Liver (tissue), 9 donors: ENCODE data around the gene PHETA1. TPM values are rescaled to one million over a fixed set of nuclear protein-coding genes. Genes with fewer than 3 reads are reported as not detected.

Source experiments
- DNase-seq: peaks from one replicate; pipeline ENCODE4 v3.0.0-alpha.2; 2017; ENCODE audit warnings: low spot score
- H3K27ac ChIP-seq, 2 donors: one replicate each; pipeline ENCODE4 v1.7.0; 2013; ENCODE audit warnings: inconsistent platforms in 2 of 2, low read length in 2 of 2, control low read depth in 1 of 2, low read depth in 1 of 2, mild to moderate bottlenecking in 1 of 2
- H3K27me3 ChIP-seq, 4 donors: one replicate each; pipeline versions ENCODE4 v1.6.1 to v1.7.0; 2013; ENCODE audit warnings: low read length in 3 of 4, inconsistent platforms in 1 of 4, mild to moderate bottlenecking in 1 of 4, moderate library complexity in 1 of 4; ENCODE audit not compliant: control insufficient read depth in 4 of 4, insufficient read depth in 4 of 4
- H3K36me3 ChIP-seq, 4 donors: one replicate each; pipeline versions ENCODE4 v1.6.1 to v1.7.0; 2013; ENCODE audit warnings: low read length in 3 of 4, mild to moderate bottlenecking in 3 of 4, low read depth in 1 of 4, moderate library complexity in 1 of 4; ENCODE audit not compliant: control insufficient read depth in 4 of 4, insufficient read depth in 3 of 4
- H3K4me1 ChIP-seq, 4 donors: one replicate each; pipeline versions ENCODE4 v1.6.1 to v1.7.0; 2013; ENCODE audit warnings: low read length in 3 of 4, mild to moderate bottlenecking in 3 of 4, moderate library complexity in 1 of 4; ENCODE audit not compliant: control insufficient read depth in 4 of 4, insufficient read depth in 4 of 4
- H3K4me3 ChIP-seq, 3 donors: one replicate each; pipeline versions ENCODE4 v1.6.1 to v1.7.0; 2013; ENCODE audit warnings: low read length in 3 of 3, control low read depth in 1 of 3, low read depth in 1 of 3, mild to moderate bottlenecking in 1 of 3
- H3K9ac ChIP-seq, 2 donors: one replicate each; pipeline ENCODE4 v1.7.0; 2013; ENCODE audit warnings: low read length in 2 of 2, mild to moderate bottlenecking in 2 of 2, moderate library complexity in 2 of 2, control low read depth in 1 of 2, low read depth in 1 of 2
- H3K9me3 ChIP-seq, 4 donors: one replicate each; pipeline versions ENCODE4 v1.6.1 to v1.7.0; 2013; ENCODE audit warnings: low read length in 3 of 4; ENCODE audit not compliant: control insufficient read depth in 4 of 4
- EGR1 ChIP-seq, 2 donors: IDR thresholded peaks; 2 replicates each; pipeline ENCODE4 v1.6.1; 2016 to 2018; ENCODE audit warnings: antibody characterized with exemption in 2 of 2, low read depth in 2 of 2
- FOXA1 ChIP-seq: IDR thresholded peaks from 2 replicates; pipeline ENCODE4 v1.6.1; 2016; ENCODE audit warnings: antibody characterized with exemption
- FOXA2 ChIP-seq: IDR thresholded peaks from 2 replicates; pipeline ENCODE4 v1.6.1; 2016; ENCODE audit warnings: antibody characterized with exemption
- GABPA ChIP-seq, 2 donors: IDR thresholded peaks in 1 of 2; conservative IDR thresholded peaks in 1 of 2; 2 replicates each; pipeline ENCODE4 v1.6.1; 2016; ENCODE audit warnings: antibody characterized with exemption in 2 of 2, mild to moderate bottlenecking in 1 of 2, moderate library complexity in 1 of 2
- HNF4A ChIP-seq, 2 donors: conservative IDR thresholded peaks; 2 replicates each; pipeline ENCODE4 v1.6.1; 2016; ENCODE audit warnings: antibody characterized with exemption in 2 of 2, mild to moderate bottlenecking in 2 of 2
- HNF4G ChIP-seq: IDR thresholded peaks from 2 replicates; pipeline ENCODE4 v1.6.1; 2016; ENCODE audit warnings: antibody characterized with exemption
- JUND ChIP-seq, 2 donors: IDR thresholded peaks; 2 replicates each; pipeline ENCODE4 v1.6.1; 2016; ENCODE audit warnings: antibody characterized with exemption in 2 of 2
- NR2F2 ChIP-seq: IDR thresholded peaks from 2 replicates; pipeline ENCODE4 v1.6.1; 2016; ENCODE audit warnings: antibody characterized with exemption
- RAD21 ChIP-seq, 2 donors: IDR thresholded peaks; 2 replicates each; pipeline ENCODE4 v1.6.1; 2016; ENCODE audit warnings: antibody characterized with exemption in 2 of 2, mild to moderate bottlenecking in 2 of 2
- RXRA ChIP-seq, 2 donors: IDR thresholded peaks; 2 replicates each; pipeline ENCODE4 v1.6.1; 2017 to 2018; ENCODE audit warnings: antibody characterized with exemption in 2 of 2, mild to moderate bottlenecking in 1 of 2
- SP1 ChIP-seq: IDR thresholded peaks from 2 replicates; pipeline ENCODE4 v1.6.1; 2018; ENCODE audit warnings: antibody characterized with exemption, mild to moderate bottlenecking
- TAF1 ChIP-seq: conservative IDR thresholded peaks from 2 replicates; pipeline ENCODE4 v1.6.1; 2016; ENCODE audit warnings: antibody characterized with exemption, mild to moderate bottlenecking
- YY1 ChIP-seq: IDR thresholded peaks from 2 replicates; pipeline ENCODE4 v1.6.1; 2016; ENCODE audit warnings: antibody characterized with exemption, mild to moderate bottlenecking
- WGBS: extraction: QIAGEN DNeasy Blood & Tissue Kit; methylation state at CpG from one replicate; pipeline ENCODE4 v1.1.7; 2013; 5-methylcytosine and 5-hydroxymethylcytosine counted together
- polyA plus RNA-seq, 2 donors: library from polyadenylated mRNA; stranded (reverse) in 1 of 2; unstranded in 1 of 2; fragments of 200-250 nt in 1 of 2; fragments of >200 nt in 1 of 2; fragmentation: Nextera tagmentation in 1 of 2; extraction: Ambion mirVana in 1 of 2; gene quantifications; one replicate each; pipeline versions ENCODE4 v1.2.1 to v1.2.3, GENCODE V29; 2013 to 2015
- total RNA-seq, 2 donors: library from RNA; depleted of rRNA; stranded (reverse); fragments of >200 nt; gene quantifications; one replicate each; pipeline ENCODE4 v1.2.3, GENCODE V29; 2014
- TF ChIP-seq, protein P1 (sequence below): IDR thresholded peaks from 2 replicates; pipeline ENCODE4 v1.6.1; 2016; ENCODE audit warnings: antibody characterized with exemption
- TF ChIP-seq, protein P2 (sequence below): IDR thresholded peaks from 2 replicates; pipeline ENCODE4 v1.6.1; 2016; ENCODE audit warnings: antibody characterized with exemption
- TF ChIP-seq, protein P3 (sequence below): fragments of 150-350 bp; IDR thresholded peaks from 2 replicates; pipeline ENCODE4 v1.5.1; 2017; ENCODE audit warnings: improper control_type of control experiment, low read depth, low read length; ENCODE audit not compliant: missing input control
- TF ChIP-seq, protein P4 (sequence below): IDR thresholded peaks from 2 replicates; pipeline ENCODE4 v1.6.1; 2016; ENCODE audit warnings: antibody characterized with exemption
- TF ChIP-seq, protein P5 (sequence below): IDR thresholded peaks from 2 replicates; pipeline ENCODE4 v1.6.1; 2016; ENCODE audit warnings: antibody characterized with exemption, mild to moderate bottlenecking
- donor health status: healthy.
- donor health status: healthy.
- donor health status: healthy.
- donor health status: healthy.
- donor health status: healthy.

The PHETA1 gene
- total and polyA plus RNA-seq, 4 donors = 2.4 to 5.7 (median 3.9) TPM

DNA sequence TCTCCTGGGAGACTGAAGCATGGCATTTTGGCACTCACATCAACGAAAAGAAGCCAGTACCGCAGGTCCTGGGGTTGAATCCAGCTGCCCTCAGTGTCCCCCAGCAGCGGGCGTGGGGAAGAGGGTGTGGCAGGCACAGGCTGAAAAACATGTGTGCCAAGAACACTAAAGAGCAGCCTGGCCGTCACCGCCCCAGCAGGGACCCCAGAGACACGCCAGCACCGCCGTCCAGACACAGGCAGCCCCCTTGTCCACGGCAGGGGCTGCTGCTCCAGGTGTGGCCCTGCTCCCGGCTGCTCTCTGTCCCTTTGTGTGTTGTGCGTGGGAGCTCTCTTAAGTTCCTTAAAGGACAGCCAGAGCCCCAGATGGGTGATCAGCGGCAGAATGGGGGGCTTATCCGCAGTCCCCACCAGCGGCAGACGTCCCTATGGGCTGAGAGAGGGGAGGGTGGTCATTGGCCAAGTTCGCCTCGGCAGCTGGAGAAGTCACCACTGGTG, 556 bp downstream of the PHETA1 start:
- H3K4me3 ChIP-seq = peak overlapping the region; percentile 71 to 96 (median 86)
- peaks cover 13 to 43% (median 30%) of the 10 kb centered on the region in 4 donors for H3K4me1 ChIP-seq
- no peaks in the 10 kb centered on the region for H3K27me3 ChIP-seq
- H3K27ac ChIP-seq = peak overlapping the region; percentile 65 to 88
- H3K36me3 ChIP-seq = no peaks in the 10 kb centered on the region
- no peak for DNase-seq
- H3K9ac ChIP-seq = peak overlapping the region; percentile 56 to 77
- WGBS = 1% methylated on average over 18 of the region's 18 CpGs
- no peak for TF ChIP-seq HNF4G
- no peak for TF ChIP-seq EGR1 (IDR thresholded peaks at IDR 0.05; ENCODE audit: low read depth in 2 of 2)
- no peak for TF ChIP-seq JUND (IDR thresholded peaks at IDR 0.05)
- no peak for TF ChIP-seq GABPA (IDR thresholded peaks at IDR 0.05 in 1 of 2, conservative IDR thresholded peaks at IDR 0.05 in 1 of 2)
- TF ChIP-seq FOXA2 = no peak
- no peak for TF ChIP-seq FOXA1
- no peaks in the 10 kb centered on the region for H3K9me3 ChIP-seq

DNA sequence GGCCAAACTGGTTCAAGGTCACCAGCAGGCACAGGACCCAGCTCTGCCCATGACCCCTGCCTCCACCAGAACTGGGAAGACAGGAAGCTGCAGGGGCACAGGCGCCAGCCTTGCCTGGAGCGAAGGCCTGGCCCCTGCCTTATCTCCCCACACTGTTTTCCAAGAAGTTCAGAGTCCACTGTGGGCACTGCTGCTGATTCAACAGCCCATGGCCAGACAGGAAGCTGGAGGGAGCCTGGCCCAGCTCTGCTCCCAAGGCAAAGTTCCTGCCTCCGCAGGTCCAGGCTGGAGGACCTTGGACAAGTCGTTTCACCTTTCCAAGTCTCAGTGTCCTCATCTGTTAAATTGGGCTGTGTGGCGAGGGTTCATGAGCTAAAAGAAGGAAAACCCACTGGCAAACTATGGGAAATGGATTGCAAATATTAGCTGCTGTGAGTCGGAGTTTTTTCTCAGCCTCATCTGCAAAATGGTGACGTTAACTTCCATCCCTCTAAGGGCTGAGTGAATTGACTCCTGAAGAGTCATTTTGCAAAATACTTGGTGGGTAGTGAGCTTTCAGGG, 1.2 kb downstream of the PHETA1 start:
- Histone ChIP-seq H3K27me3 (no peaks in the 10 kb centered on the region), H3K9me3 (no peaks in the 10 kb centered on the region), H3K27ac (peak overlapping the region; percentile 65 to 88), H3K36me3 (no peaks in the 10 kb centered on the region), H3K4me3 (peak overlapping the region; percentile 71 to 96 (median 86)), H3K4me1 (peaks cover 14 to 46% (median 33%) of the 10 kb centered on the region in 4 donors), H3K9ac (peak overlapping the region in 1 of 2 donors; percentile 77)
- TF ChIP-seq FOXA1 = no peak
- TF ChIP-seq EGR1 (IDR thresholded peaks at IDR 0.05; ENCODE audit: low read depth in 2 of 2) = no peak
- TF ChIP-seq HNF4A (conservative IDR thresholded peaks at IDR 0.05) = peak; percentile 85 to 88
- TF ChIP-seq, protein P1, sequence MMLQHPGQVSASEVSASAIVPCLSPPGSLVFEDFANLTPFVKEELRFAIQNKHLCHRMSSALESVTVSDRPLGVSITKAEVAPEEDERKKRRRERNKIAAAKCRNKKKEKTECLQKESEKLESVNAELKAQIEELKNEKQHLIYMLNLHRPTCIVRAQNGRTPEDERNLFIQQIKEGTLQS = no peak
- TF ChIP-seq JUND (IDR thresholded peaks at IDR 0.05) = no peak
- TF ChIP-seq NR2F2 = peak; percentile 70
- TF ChIP-seq FOXA2 = no peak
- peak; percentile 77 for TF ChIP-seq SP1
- TF ChIP-seq, protein P2, sequence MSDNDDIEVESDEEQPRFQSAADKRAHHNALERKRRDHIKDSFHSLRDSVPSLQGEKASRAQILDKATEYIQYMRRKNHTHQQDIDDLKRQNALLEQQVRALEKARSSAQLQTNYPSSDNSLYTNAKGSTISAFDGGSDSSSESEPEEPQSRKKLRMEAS = peak; percentile 15
- TF ChIP-seq, protein P3, sequence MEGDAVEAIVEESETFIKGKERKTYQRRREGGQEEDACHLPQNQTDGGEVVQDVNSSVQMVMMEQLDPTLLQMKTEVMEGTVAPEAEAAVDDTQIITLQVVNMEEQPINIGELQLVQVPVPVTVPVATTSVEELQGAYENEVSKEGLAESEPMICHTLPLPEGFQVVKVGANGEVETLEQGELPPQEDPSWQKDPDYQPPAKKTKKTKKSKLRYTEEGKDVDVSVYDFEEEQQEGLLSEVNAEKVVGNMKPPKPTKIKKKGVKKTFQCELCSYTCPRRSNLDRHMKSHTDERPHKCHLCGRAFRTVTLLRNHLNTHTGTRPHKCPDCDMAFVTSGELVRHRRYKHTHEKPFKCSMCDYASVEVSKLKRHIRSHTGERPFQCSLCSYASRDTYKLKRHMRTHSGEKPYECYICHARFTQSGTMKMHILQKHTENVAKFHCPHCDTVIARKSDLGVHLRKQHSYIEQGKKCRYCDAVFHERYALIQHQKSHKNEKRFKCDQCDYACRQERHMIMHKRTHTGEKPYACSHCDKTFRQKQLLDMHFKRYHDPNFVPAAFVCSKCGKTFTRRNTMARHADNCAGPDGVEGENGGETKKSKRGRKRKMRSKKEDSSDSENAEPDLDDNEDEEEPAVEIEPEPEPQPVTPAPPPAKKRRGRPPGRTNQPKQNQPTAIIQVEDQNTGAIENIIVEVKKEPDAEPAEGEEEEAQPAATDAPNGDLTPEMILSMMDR = no peak
- peak; percentile 30 for TF ChIP-seq HNF4G
- TF ChIP-seq TAF1 = no peak
- TF ChIP-seq GABPA (IDR thresholded peaks at IDR 0.05 in 1 of 2, conservative IDR thresholded peaks at IDR 0.05 in 1 of 2) = peak in 1 of 2 donors; percentile 53
- TF ChIP-seq, protein P4, sequence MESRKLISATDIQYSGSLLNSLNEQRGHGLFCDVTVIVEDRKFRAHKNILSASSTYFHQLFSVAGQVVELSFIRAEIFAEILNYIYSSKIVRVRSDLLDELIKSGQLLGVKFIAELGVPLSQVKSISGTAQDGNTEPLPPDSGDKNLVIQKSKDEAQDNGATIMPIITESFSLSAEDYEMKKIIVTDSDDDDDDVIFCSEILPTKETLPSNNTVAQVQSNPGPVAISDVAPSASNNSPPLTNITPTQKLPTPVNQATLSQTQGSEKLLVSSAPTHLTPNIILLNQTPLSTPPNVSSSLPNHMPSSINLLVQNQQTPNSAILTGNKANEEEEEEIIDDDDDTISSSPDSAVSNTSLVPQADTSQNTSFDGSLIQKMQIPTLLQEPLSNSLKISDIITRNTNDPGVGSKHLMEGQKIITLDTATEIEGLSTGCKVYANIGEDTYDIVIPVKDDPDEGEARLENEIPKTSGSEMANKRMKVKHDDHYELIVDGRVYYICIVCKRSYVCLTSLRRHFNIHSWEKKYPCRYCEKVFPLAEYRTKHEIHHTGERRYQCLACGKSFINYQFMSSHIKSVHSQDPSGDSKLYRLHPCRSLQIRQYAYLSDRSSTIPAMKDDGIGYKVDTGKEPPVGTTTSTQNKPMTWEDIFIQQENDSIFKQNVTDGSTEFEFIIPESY = no peak
- TF ChIP-seq YY1 = peak; percentile 35
- TF ChIP-seq, protein P5, sequence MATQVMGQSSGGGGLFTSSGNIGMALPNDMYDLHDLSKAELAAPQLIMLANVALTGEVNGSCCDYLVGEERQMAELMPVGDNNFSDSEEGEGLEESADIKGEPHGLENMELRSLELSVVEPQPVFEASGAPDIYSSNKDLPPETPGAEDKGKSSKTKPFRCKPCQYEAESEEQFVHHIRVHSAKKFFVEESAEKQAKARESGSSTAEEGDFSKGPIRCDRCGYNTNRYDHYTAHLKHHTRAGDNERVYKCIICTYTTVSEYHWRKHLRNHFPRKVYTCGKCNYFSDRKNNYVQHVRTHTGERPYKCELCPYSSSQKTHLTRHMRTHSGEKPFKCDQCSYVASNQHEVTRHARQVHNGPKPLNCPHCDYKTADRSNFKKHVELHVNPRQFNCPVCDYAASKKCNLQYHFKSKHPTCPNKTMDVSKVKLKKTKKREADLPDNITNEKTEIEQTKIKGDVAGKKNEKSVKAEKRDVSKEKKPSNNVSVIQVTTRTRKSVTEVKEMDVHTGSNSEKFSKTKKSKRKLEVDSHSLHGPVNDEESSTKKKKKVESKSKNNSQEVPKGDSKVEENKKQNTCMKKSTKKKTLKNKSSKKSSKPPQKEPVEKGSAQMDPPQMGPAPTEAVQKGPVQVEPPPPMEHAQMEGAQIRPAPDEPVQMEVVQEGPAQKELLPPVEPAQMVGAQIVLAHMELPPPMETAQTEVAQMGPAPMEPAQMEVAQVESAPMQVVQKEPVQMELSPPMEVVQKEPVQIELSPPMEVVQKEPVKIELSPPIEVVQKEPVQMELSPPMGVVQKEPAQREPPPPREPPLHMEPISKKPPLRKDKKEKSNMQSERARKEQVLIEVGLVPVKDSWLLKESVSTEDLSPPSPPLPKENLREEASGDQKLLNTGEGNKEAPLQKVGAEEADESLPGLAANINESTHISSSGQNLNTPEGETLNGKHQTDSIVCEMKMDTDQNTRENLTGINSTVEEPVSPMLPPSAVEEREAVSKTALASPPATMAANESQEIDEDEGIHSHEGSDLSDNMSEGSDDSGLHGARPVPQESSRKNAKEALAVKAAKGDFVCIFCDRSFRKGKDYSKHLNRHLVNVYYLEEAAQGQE = peak; percentile 13
- peak; percentile 71 to 74 for TF ChIP-seq RXRA (IDR thresholded peaks at IDR 0.05)
- no peak for TF ChIP-seq RAD21 (IDR thresholded peaks at IDR 0.05)
- DNase-seq = peak; percentile 44
- WGBS = 15% methylated on average over 7 of the region's 7 CpGs
